ENCODE results near the gene GABRB1.

- no peak for TF ChIP-seq EZH2 (IDR thresholded peaks at IDR 0.05; ENCODE audit: borderline replicate concordance, insufficient read depth, low read depth, low read length, poor library complexity, severe bottlenecking)
- TF ChIP-seq CTCF (IDR thresholded peaks at IDR 0.05), result peak; percentile 52
Measured at GRCh38 chr4:47463235-47463956, 432.0 kb downstream of the GABRB1 start, which contains the start of gene COMMD8.

Measured in B cell (primary cell).